ENCODE results near the gene LNP1.

The LNP1 gene

GRCh38 chr3:100483529-100483928 lies 82.2 kb downstream of the LNP1 start:
- DNase-seq: no peak

GRCh38 chr3:100486808-100487207 lies 85.5 kb downstream of the LNP1 start:
- DNase-seq: no peak

GRCh38 chr3:100489118-100489517 lies 87.8 kb downstream of the LNP1 start:
- no peak for DNase-seq

- DNase-seq: peak; percentile 89 to 92
Observed at GRCh38 chr3:100492059-100493006, 91.0 kb downstream of the LNP1 start, which contains the start of gene TMEM45A. TSS of gene TMEM45A (plus strand) at chr3:100492619. CDS start at chr3:100555212, 62,593 bp downstream.

GRCh38 chr3:100496711-100497261 lies 95.4 kb downstream of the LNP1 start:
- DNase-seq: no peak

- DNase-seq: no peak
Observed at GRCh38 chr3:100499651-100500050, 98.3 kb downstream of the LNP1 start.

GRCh38 chr3:100500320-100500880 lies 99.1 kb downstream of the LNP1 start:
- DNase-seq: no peak

- no peak for DNase-seq
Observed at GRCh38 chr3:100503448-100503847, 102.1 kb downstream of the LNP1 start.
